Mammary epithelial cell (primary cell): ENCODE measurements around the gene FUT7.

Experiments used
- CTCF ChIP-seq, 2 donors: IDR thresholded peaks in 1 of 2; conservative IDR thresholded peaks in 1 of 2; 2 replicates each; pipeline ENCODE4 v1.5.1; 2011 to 2012; ENCODE audit warnings: inconsistent platforms in 2 of 2, low read length in 2 of 2, mild to moderate bottlenecking in 2 of 2, control low read depth in 1 of 2, low read depth in 1 of 2; ENCODE audit not compliant: insufficient read depth in 1 of 2; ENCODE audit errors: extremely low read depth in 1 of 2
- EZH2 ChIP-seq: IDR thresholded peaks from 2 replicates; pipeline ENCODE4 v1.6.1; 2012; ENCODE audit warnings: low read length, inconsistent platforms, borderline replicate concordance

DNA sequence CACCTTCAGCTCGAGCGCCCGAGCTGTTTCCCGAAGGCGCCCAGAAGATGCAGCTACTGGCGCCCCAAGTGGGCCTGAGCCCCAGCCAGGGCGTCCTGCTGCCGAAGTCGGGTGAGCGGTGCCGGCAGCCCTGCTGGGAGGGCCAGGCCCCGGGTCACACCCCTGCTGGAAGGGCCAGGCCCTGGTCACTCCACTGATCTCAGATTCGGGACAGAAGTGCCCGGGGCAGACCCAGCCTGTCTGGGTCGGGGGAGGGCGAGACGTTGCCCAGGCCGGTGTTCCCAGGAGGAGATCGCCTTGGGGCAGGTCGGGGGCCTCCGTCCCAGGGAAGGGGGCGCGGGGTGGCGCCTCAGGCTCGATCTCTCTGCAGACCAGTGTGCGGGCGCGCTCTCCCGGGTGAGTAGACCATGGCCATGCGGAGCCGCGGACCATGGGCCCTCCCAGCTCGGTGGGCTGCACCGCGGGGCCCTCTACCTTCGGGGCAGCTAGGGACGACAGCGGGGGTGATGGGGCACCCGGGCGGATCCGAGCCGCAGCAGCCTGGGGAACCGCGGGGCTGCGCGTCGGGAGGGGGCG, 46.8 kb downstream of the FUT7 start:
- TF ChIP-seq CTCF (conservative IDR thresholded peaks at IDR 0.05 in 1 of 2, IDR thresholded peaks at IDR 0.05 in 1 of 2; ENCODE audit: extremely low read depth in 1 of 2, insufficient read depth in 1 of 2, low read depth in 1 of 2, low read length in 2 of 2) (no peak), EZH2 (no peak)
